HG03108 (cell line): ENCODE results near the gene ABCF3.

ENCODE experiments used
- ATAC-seq: cut with Tn5 transposase; IDR thresholded peaks from one replicate; pipeline ENCODE4 v1.9.1; 2021; ENCODE audit warnings: moderate library complexity; ENCODE audit not compliant: unreplicated experiment

The ABCF3 gene

DNA sequence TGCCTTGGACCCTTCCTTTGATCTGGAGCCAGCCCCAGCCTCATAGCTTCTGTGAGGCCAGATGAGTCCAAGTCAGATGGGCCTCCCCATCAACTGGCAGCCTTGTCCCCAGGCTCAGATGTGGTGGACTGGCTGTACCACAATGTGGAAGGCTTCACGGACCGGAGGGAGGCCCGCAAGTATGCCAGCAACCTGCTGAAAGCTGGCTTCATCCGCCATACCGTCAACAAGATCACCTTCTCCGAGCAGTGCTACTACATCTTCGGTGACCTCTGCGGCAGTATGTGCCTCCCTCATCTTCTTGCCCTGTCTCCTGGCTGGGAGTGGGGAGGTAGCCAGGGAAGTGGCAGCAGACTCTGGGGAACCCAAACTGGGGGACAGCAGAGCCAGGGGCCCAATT, 18.2 kb upstream of the ABCF3 start:
- ATAC-seq: no peak

DNA sequence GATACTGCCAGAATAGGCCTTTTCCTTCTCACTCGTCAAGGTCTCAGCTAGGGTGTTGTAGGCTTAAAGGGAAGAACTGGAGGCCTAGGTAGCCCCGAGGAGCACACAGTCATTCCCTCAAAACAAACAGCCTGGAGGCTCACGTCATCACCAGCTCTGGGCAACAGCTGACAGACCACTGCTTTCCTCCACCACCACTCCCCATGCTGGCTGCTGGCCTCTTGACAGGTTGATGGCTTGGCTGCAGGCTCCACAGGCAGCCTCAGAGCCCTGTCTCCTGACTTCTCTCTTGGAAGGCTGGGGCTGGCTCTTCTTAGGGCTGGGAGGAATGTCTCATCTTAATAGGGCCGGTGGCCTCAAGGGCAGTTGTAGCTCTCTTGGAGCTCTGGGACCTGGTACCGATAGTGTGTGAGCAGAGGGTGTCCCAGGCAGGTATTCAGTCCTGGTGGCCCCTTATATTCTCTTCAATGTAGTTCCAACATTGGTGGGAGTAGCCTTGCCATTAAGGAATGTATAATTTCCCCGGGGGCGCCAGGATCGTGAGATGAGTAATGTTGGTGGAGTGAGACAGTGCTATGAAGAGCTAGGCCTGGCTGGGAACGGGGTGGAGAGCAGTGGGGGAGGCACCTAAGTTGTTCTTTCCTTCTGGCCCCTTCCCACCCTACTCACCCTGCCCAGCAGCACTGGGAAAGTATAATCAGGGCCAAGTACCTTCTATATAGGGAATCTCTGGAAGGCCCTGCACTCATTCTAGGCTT, 17.5 kb upstream of the ABCF3 start:
- no peak for ATAC-seq

DNA sequence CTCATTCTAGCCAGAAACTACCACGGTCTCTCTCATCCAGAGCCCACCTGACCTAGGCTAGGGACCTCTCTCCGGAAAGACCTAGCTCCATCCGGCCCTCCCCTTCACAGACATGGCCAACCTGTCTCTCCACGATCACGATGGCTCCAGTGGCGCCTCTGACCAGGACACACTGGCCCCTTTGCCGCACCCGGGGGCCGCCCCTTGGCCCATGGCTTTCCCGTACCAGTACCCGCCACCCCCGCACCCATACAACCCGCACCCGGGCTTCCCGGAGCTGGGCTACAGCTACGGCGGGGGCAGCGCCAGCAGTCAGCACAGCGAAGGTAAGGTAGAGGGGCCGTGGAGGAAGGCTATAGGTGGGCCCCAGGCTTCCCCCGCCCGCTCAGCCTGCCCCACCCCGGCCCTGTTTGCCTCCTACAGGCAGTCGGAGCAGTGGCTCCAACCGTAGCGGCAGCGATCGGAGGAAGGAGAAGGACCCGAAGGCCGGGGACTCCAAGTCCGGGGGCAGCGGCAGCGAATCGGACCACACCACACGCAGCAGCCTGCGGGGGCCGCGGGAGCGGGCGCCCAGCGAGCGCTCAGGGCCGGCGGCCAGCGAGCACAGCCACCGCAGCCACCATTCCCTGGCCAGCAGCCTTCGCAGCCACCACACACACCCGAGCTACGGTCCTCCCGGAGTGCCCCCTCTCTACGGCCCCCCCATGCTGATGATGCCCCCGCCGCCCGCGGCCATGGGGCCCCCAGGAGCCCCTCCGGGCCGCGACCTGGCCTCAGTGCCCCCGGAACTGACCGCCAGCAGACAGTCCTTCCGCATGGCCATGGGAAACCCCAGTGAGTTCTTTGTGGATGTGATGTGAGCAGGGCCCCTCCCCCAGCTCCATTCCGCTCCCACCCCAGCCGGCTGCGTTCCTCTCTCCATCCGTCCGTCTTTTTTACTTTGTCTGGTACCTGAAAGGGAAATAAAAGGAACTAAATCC, 15.8 kb upstream of the ABCF3 start:
- ATAC-seq: no peak

DNA sequence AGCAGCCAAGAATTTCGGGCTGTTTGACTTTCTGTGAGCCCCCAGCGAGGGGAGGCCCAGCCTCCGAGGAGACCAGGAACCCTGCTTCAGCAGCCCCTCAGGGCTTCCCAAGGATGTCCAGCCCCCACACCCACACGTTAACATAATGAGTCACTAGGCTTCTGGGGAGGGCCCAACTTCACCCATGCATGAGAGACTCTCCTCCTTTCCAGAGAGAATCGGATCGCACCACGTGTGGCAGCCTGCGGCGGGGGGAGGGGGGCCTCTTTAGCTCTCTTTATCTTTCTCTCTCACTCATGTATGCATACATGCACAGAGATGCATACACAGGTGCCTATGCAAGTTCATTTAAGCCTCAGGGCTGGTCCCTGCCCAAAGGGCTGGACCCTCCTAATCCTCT, 14.4 kb upstream of the ABCF3 start:
- ATAC-seq: no peak

DNA sequence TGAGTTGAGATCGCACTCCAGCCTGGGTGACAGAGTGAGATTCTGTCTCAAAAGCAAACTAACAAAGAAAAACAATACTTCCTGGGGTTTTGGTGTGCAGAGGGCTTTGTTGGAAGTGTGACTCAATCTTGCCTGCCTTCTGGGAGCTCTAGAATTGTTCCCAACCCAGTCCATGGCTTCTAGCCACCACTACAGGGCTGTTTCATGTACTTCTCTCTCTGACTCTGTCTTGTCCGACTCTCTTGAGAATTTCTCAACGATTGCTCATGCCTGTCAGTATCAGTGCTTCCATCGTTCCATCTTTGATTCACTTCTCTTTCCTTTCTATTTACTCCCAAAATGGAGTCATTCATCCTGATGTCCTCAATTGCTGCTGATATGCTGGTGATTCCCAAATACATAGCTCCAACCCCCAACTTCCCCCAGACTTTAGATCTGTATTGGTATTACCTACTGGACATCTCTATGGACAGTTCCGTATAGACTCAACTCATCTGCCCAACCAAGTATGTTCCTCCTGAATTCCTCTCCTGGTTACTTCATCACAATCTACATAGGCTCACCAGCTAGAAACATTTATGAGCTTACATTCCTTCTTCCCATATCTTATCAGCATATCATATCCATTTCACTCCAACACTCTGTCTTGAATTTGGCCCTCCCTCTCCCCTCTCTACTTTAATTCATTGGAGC, 13.2 kb upstream of the ABCF3 start:
- no peak for ATAC-seq

DNA sequence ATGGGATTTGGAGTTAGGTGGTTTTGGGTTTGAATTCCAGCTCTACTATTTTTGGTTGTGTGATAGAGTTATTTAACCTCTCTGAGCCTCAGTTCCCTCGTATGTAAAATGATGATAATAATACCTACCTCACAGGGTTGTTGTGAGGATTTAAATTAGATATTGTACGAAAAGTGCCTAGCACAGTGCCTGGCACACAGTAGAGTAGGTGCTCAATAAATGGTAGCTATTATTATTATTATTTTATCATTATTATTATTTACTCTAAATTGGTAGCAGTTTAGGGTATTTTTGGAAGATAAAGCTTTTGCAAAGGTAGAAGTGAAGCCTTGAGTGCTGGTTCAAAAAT, 12.7 kb upstream of the ABCF3 start:
- no peak for ATAC-seq

DNA sequence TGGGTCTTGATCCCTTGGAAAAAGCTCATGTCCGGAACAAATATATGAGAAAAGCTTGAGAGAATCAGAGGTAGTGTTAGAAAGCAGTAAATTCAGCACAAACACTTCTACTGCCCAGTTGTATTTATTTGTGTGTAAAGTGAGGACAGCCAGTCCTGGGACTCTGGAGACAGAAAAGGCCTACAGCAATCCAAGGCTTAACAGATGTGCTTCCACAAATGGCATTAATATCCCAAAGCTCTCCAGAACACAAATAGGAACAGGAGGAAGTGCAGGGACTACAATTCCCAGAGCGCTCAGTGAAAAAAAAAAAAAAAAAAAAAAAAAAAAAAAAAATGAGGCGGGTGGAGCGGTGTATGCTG, 11.7 kb upstream of the ABCF3 start:
- ATAC-seq: no peak

DNA sequence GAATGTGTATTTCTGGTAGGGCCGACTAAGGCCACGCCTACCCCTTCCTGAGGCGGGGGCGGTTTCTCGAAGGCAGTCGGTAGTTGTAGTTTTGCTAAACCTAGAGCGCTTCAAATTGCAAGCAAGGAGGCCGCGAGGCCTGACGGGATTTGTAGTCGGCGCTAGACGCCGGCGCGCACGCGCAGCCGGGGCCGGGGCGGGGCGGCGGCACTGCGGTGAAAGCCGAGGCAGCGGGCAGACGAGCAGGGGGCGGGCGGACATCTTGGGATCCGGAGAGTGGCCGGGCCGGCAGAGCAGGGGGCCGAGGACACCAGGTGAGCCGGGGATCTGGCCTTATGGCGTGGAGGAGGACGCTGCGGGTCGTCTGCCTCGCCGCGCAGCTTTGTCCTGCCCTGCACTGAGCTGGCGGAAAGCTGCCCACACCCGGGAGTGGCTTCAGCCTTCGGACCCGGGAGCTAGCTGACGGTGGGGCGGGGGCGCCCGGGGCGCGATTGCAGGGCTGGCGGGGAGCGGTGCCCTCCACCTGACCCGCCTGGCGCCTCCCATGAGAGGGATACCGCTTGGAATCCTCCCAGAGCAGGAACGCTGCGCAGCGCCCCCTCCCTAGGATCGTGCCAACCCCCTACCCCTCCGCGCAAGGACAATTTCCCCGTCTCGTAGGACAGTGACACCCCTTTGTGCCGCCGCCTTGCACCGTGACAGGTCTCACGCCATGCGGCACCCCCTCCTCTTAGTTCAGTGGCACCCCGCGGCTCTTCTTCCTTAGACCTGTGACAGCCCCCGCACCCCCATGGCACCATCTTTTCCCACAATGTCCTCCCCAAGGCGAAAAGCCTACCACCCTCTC, 11.1 kb upstream of the ABCF3 start, which contains the start of gene AP2M1:
Gene AP2M1 (plus strand): TSS at position 210 of the 847 bp plus-strand sequence. CDS start 2,139 bp downstream, outside the sequence.
- peak; percentile 97 for ATAC-seq

GRCh38 chr3:184175506-184175905, 10.5 kb upstream of the ABCF3 start:
- no peak for ATAC-seq

- no peak for ATAC-seq
Observed at GRCh38 chr3:184175981-184176376, 10.0 kb upstream of the ABCF3 start.

DNA sequence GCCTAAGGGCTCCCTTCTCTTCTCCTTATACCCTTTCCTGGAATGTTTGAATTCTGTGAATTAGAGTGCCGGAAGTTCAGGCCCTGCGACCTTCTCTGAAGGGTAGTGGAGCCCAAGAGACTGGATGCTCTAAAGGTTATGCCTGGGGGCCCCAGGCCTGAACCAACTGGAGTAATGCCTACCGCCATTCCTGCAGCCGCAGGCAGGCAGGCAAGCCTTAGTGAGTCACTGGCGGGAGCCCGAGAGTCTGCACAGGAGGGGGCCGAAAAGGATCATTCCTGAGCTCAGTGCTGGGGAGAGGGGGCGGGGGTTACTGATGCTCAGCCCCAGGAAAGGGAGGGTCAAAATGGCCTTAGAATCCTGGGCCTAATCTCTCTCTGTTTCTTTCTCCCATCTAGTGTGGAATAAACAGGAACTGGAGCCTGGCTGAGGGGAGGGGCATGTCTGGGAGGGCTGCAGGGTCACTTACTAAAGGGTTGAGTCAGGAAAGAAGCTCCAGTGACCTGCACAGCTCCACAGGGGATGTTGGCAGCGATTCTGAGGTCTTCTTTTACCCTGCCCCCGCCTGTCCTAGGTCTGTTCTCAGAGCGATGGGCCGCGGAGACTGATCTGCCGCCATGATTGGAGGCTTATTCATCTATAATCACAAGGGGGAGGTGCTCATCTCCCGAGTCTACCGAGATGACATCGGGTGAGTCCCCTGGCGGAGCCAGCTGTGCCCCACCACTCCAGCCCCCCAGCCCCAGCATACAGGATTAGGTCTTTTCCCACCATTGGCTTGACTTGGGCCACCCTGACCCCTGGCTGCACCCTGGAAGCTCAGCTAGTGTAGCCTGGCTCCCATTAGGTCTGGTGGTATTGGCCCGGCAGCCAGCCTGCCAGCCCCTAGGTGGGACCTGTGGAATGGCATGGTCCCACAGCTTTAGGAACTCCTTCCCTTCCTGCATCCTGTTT, 9.3 kb upstream of the ABCF3 start:
- ATAC-seq: no peak

DNA sequence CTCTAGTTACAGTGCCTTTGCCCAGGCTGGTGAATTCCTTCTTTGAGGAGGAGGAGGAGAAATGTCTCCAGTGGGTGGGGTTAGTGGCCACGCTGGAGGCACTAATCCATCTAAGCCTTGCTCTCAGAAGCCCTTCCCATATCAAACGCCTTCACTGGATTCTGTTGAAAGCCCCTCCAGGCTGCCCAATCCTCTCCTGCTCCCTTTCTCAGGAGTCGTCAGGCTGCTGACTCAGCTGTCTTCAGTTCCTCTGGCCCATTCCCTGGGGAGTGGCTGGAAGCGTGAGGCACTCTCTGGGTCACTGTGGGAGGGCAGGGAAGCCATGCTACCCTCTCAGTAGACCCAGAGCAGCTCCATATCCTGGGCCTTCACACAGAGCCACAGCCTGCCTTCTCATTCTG, 8.7 kb upstream of the ABCF3 start:
- ATAC-seq: no peak

GRCh38 chr3:184177767-184178306, 8.2 kb upstream of the ABCF3 start:
- no peak for ATAC-seq

- no peak for ATAC-seq
Observed at GRCh38 chr3:184178521-184179138, 7.4 kb upstream of the ABCF3 start.

GRCh38 chr3:184180165-184180564, 5.8 kb upstream of the ABCF3 start:
- no peak for ATAC-seq

GRCh38 chr3:184181596-184181995, 4.4 kb upstream of the ABCF3 start:
- no peak for ATAC-seq

DNA sequence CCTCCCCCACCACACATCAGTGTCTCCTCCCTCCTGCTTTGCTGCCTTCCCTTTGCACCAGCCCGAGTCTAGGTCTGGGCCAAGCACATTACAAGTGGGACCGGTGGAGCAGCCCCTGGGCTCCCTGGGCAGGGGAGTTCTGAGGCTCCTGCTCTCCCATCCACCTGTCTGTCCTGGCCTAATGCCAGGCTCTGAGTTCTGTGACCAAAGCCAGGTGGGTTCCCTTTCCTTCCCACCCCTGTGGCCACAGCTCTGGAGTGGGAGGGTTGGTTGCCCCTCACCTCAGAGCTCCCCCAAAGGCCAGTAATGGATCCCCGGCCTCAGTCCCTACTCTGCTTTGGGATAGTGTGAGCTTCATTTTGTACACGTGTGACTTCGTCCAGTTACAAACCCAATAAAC, 2.3 kb upstream of the ABCF3 start:
- ATAC-seq: no peak

- ATAC-seq: no peak
Observed at GRCh38 chr3:184184546-184185230, 1.3 kb upstream of the ABCF3 start.
